Measurements from ENCODE around the gene PTPMT1.

PTPMT1 gene

DNA sequence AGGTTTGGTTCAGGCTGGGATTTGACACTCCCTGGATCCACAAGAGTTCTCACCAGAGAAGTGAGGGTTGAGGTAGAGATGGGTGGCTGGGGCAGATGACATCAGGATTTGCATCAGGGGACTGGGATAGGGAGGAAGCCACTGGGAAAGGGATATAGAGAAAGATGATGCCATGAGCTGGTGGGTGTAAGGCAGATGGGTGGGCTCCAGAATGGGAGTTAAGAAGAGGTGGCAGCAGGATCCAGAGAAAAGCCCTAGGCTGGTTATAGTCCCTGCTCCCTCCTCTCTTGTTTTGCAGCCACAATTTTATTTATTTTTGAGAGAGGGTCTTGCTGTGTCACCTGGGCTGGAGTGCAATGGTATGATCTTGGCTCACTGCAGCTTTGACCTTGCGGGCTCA is 30.6 kb downstream of the PTPMT1 start:
- H3K4me1 ChIP-seq (ENCODE audit: low read length): no peaks in the 10 kb centered on the region
- H3K9ac ChIP-seq (ENCODE audit: low read length): no peak overlapping the region
- H3K27ac ChIP-seq (ENCODE audit: low read length): no peak overlapping the region
- H3K27me3 ChIP-seq (ENCODE audit: low read depth, low read length): no peaks in the 10 kb centered on the region
- H3K79me2 ChIP-seq (ENCODE audit: low read length): no peaks in the 10 kb centered on the region
- H2AFZ ChIP-seq (ENCODE audit: low read depth, low read length): no peak overlapping the region
- no peaks in the 10 kb centered on the region for H3K36me3 ChIP-seq (replicated peaks; ENCODE audit: low read depth, low read length)
- no peaks in the 10 kb centered on the region for H3K9me3 ChIP-seq (ENCODE audit: insufficient read depth, low read length)
- no peak overlapping the region for H3K4me2 ChIP-seq (ENCODE audit: low read length)
- no peak overlapping the region for H3K4me3 ChIP-seq (ENCODE audit: low read length)
- H4K20me1 ChIP-seq (ENCODE audit: insufficient read depth, low read length): no peaks in the 10 kb centered on the region
- TF ChIP-seq, protein P1, sequence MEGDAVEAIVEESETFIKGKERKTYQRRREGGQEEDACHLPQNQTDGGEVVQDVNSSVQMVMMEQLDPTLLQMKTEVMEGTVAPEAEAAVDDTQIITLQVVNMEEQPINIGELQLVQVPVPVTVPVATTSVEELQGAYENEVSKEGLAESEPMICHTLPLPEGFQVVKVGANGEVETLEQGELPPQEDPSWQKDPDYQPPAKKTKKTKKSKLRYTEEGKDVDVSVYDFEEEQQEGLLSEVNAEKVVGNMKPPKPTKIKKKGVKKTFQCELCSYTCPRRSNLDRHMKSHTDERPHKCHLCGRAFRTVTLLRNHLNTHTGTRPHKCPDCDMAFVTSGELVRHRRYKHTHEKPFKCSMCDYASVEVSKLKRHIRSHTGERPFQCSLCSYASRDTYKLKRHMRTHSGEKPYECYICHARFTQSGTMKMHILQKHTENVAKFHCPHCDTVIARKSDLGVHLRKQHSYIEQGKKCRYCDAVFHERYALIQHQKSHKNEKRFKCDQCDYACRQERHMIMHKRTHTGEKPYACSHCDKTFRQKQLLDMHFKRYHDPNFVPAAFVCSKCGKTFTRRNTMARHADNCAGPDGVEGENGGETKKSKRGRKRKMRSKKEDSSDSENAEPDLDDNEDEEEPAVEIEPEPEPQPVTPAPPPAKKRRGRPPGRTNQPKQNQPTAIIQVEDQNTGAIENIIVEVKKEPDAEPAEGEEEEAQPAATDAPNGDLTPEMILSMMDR (IDR thresholded peaks at IDR 0.05; ENCODE audit: low read depth, low read length): no peak
- TF ChIP-seq EZH2phosphoT487 (IDR thresholded peaks at IDR 0.05; ENCODE audit: low read depth): no peak

GRCh38 chr11:47599902-47600301 is 34.5 kb downstream of the PTPMT1 start:
- H4K20me1 ChIP-seq (ENCODE audit: insufficient read depth, low read length): no peaks in the 10 kb centered on the region
- no peak overlapping the region for H3K27ac ChIP-seq (ENCODE audit: low read length)
- H3K4me3 ChIP-seq (ENCODE audit: low read length): no peak overlapping the region
- H3K4me1 ChIP-seq (ENCODE audit: low read length): no peaks in the 10 kb centered on the region
- TF ChIP-seq EZH2phosphoT487 (IDR thresholded peaks at IDR 0.05; ENCODE audit: low read depth): no peak
- TF ChIP-seq, protein P1 (IDR thresholded peaks at IDR 0.05; ENCODE audit: low read depth, low read length): no peak
- no peaks in the 10 kb centered on the region for H3K79me2 ChIP-seq (ENCODE audit: low read length)
- no peak overlapping the region for H3K9ac ChIP-seq (ENCODE audit: low read length)
- no peaks in the 10 kb centered on the region for H3K9me3 ChIP-seq (ENCODE audit: insufficient read depth, low read length)
- no peak overlapping the region for H2AFZ ChIP-seq (ENCODE audit: low read depth, low read length)
- no peak overlapping the region for H3K4me2 ChIP-seq (ENCODE audit: low read length)
- no peaks in the 10 kb centered on the region for H3K36me3 ChIP-seq (replicated peaks; ENCODE audit: low read depth, low read length)
- H3K27me3 ChIP-seq (ENCODE audit: low read depth, low read length): no peaks in the 10 kb centered on the region

DNA sequence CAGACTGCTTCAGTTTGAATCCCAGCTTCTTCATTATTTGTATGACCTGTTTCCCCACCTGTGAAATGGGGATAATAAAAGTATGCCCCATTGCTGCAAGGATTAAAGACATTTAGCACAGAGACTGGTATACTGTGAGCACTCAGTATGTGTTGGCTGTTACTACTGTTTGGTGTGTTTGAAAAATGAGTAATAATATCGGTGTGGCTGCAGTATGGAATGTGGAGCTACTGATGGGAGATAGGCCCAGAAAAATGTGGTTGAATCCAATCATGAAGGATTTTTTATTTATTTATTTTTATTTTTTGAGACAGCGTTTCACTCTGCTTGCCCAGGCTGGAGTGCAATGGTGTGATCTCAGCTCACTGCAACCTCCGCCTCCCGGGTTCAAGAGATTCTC is 37.9 kb downstream of the PTPMT1 start:
- Histone ChIP-seq H3K9ac (ENCODE audit: low read length) (no peak overlapping the region), H3K27ac (ENCODE audit: low read length) (no peak overlapping the region), H3K79me2 (ENCODE audit: low read length) (no peaks in the 10 kb centered on the region), H3K4me2 (ENCODE audit: low read length) (no peak overlapping the region), H3K36me3 (replicated peaks; ENCODE audit: low read depth, low read length) (no peaks in the 10 kb centered on the region), H3K4me1 (ENCODE audit: low read length) (no peaks in the 10 kb centered on the region), H4K20me1 (ENCODE audit: insufficient read depth, low read length) (no peaks in the 10 kb centered on the region), H3K9me3 (ENCODE audit: insufficient read depth, low read length) (no peaks in the 10 kb centered on the region), H3K4me3 (ENCODE audit: low read length) (no peak overlapping the region), H2AFZ (ENCODE audit: low read depth, low read length) (no peak overlapping the region), H3K27me3 (ENCODE audit: low read depth, low read length) (no peaks in the 10 kb centered on the region)
- no peak for TF ChIP-seq EZH2phosphoT487 (IDR thresholded peaks at IDR 0.05; ENCODE audit: low read depth)
- TF ChIP-seq, protein P1 (IDR thresholded peaks at IDR 0.05; ENCODE audit: low read depth, low read length): no peak

DNA sequence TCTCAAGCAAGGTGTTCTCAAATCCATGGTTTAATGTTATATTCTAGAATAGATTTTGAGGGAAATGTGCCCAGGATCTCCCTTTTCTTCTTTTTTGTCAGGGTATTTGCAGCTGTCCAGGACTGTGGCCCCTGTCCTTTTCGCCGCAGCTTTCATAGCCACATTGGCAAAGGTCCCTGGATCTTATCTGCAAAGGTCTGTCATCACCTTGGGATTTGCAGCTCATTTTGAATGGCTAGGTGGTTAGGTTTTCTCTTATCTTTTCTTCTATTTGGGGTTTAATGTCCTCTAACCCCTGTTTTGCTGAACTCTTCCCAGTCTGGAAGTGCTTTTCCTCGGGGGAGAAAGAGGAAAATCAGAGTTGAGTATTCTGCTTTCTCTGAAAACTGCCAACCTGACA is 40.5 kb downstream of the PTPMT1 start:
- H3K9ac ChIP-seq (ENCODE audit: low read length): no peak overlapping the region
- H3K27me3 ChIP-seq (ENCODE audit: low read depth, low read length): no peaks in the 10 kb centered on the region
- H3K79me2 ChIP-seq (ENCODE audit: low read length): no peaks in the 10 kb centered on the region
- no peak overlapping the region for H3K4me3 ChIP-seq (ENCODE audit: low read length)
- no peaks in the 10 kb centered on the region for H3K9me3 ChIP-seq (ENCODE audit: insufficient read depth, low read length)
- H3K27ac ChIP-seq (ENCODE audit: low read length): no peak overlapping the region
- TF ChIP-seq, protein P1 (IDR thresholded peaks at IDR 0.05; ENCODE audit: low read depth, low read length): no peak
- TF ChIP-seq EZH2phosphoT487 (IDR thresholded peaks at IDR 0.05; ENCODE audit: low read depth): no peak
- no peaks in the 10 kb centered on the region; the same call in 1 of the 2 replicates for H3K4me1 ChIP-seq (ENCODE audit: low read length)
- H2AFZ ChIP-seq (ENCODE audit: low read depth, low read length): no peak overlapping the region
- H3K36me3 ChIP-seq (replicated peaks; ENCODE audit: low read depth, low read length): peaks cover 4% of the 10 kb centered on the region
- H4K20me1 ChIP-seq (ENCODE audit: insufficient read depth, low read length): no peaks in the 10 kb centered on the region
- H3K4me2 ChIP-seq (ENCODE audit: low read length): no peak overlapping the region

All from OCI-LY3 (cell line).